NCI-H2081 treated with DMSO at 0.1 percent for 48 hours (cell line): Measurements from ENCODE around the gene PFDN5.
"Not testable (repeated sequence)": the region's sequence is repeated elsewhere in the genome, so short reads cannot be mapped to it uniquely, and the experiment has no call there.

Experiments
- DNase-seq: peaks from one replicate; lab custom pipeline; 2025; lab: John Stamatoyannopoulos, UW

PFDN5 gene

GRCh38 chr12:53287741-53288216 lies 7.6 kb upstream of the PFDN5 start:
- no peak for DNase-seq

DNA sequence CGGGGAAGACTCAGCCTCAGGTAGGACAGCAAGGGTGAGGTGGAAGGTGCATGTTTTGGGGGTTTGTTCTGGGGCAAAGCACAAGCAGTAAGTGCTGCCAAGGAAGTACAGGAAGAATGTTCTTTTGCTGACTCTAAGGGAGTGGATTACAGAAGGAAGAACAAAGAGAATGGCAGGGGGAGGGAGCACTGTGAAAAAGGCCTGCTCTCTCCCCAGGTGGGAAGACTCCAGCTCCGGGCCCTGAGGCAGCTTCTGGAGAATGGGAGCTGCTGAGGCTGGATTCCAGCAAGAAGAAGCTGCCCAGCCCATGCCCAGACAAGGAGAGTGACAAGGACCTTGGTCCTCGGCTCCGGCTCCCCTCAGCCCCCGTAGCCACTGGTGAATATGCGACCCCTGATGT lies 7.0 kb upstream of the PFDN5 start:
- no peak for DNase-seq

- no peak for DNase-seq
Measured at GRCh38 chr12:53289891-53290290, 5.5 kb upstream of the PFDN5 start.

- DNase-seq = no peak
Measured at GRCh38 chr12:53290661-53291060, 4.7 kb upstream of the PFDN5 start.

DNA sequence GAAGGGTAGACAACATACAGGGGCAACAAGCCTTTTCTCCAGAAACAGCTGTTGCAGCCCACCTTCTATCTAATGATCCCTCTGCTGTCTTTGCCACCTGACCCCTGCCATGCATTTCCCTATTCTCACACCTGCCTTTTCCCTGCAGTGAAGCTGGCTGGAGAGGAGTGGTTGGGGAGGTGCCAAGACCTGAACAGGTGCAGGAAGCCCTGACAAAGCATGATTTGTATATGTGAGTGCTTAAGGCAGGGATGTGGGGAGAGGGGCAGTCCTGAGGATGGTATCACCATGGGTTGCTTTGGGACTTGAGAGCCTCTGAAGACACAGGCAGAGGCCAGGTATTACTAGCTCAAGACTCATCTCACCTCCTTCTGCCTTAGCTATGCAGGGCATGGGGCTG lies 2.9 kb upstream of the PFDN5 start:
- peak; percentile 72 for DNase-seq

DNA sequence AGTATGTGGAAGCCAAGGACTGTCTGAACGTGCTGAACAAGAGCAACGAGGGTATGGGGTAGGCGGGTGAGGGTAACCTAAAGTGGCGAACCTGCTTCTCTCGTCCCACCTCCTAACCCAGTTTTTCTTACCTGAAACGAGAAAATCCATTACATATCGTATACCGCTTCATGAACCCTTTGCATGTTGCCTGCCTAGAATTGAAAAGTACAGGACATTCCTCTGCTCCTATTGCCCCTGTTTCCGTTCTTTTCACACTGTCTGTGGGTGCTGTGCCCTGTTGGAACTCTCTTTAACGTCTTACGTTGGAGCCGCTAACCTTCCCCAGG lies 513 bp downstream of the PFDN5 start:
- DNase-seq = no peak

GRCh38 chr12:53297106-53297505 lies 1.8 kb downstream of the PFDN5 start:
- DNase-seq = not testable (repeated sequence)

GRCh38 chr12:53298164-53298563 lies 2.8 kb downstream of the PFDN5 start:
- no peak for DNase-seq

DNA sequence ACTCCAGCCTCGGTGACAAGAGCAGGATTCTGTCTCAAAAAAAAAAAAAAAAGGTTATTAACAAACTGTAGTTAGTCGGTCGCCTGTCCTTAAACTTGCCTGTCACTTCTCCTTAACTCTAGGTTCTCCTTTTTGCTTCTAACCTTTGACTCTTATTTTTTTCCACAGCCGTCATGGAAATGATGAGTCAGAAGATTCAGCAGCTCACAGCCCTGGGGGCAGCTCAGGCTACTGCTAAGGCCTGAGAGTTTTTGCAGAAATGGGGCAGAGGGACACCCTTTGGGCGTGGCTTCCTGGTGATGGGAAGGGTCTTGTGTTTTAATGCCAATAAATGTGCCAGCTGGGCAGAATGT lies 3.7 kb downstream of the PFDN5 start:
- no peak for DNase-seq

GRCh38 chr12:53299454-53300180 lies 4.3 kb downstream of the PFDN5 start, which contains the start of gene MYG1:
MYG1 (plus strand) TSS chr12:53299695; CDS start chr12:53299738, 43 bp downstream.
- peak; percentile 58 for DNase-seq

- no peak for DNase-seq
Measured at GRCh38 chr12:53300187-53300586, 4.8 kb downstream of the PFDN5 start.

DNA sequence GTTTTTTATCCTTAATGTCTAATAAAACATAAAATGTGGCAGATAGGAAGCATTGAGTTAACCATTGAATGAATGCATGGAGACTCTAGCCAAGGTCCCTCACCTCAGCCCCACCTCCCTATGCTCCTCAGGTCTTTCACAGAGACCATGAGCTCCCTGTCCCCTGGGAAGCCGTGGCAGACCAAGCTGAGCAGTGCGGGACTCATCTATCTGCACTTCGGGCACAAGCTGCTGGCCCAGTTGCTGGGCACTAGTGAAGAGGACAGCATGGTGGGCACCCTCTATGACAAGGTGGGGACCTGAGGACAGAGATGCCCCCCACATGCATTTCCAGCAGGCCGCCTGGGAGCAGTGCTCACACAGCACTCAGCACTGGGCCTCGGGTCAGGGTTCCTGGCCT lies 7.6 kb downstream of the PFDN5 start:
- no peak for DNase-seq

GRCh38 chr12:53306826-53307225 lies 11.5 kb downstream of the PFDN5 start:
- no peak for DNase-seq

DNA sequence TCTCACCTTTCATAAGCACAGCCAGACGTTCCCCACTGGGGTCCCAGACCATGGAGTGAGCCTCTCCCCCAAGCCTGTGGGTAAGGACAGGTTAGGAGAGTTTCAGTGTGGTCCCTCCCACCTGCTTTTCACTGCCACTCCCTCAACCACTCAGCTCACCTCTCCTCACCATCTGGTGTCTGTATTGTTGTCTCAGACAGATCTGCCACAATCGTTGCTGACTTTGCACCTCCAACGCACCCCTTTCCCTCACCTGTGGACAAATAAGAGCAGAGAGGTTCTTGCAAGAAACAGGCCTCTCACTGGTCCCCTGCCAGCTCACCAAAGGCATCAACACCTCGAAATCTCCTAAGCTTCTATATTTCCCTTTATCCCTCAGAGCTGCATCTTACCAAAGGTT lies 12.9 kb downstream of the PFDN5 start:
- DNase-seq = no peak

GRCh38 chr12:53313996-53314395 lies 18.7 kb downstream of the PFDN5 start:
- DNase-seq = no peak

DNA sequence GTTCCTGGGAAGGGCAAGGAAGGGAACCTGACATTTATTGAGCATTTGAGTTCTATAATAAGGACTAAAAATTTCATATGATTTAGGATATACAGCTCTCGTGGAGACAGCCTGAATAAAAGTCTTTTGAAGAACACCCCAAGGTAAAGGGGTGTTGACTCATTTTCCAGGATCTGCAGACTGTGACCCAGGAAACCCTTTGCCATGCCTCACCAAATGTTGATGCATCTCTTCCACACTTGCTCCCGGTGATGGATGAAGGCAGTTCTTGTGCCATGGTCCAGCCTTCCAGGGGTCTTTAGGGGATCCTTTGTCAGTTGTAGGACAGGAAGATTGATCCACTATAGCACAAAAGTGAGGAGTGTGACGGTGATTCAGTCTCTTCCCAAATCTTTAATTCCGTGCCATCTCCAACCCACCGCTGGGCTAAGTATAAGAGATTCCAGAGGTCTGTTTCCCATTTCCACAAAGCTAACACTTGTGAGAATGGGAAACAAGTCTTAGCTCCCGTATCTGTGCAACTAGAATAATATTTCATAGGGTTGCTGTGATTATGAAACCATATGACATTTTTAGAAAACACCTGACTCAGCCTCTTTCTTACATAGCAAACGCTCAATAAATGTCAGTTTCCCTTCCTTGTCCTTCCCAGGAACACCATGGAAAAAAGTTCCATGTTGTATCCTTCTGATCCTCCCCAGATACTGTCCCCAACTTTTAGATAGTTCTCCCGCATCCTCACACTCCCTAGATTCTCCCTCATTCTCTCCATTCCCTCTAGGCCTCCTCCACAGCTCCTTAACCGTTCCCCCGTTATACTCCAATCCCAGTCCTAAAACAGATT lies 25.2 kb downstream of the PFDN5 start:
- DNase-seq = no peak

DNA sequence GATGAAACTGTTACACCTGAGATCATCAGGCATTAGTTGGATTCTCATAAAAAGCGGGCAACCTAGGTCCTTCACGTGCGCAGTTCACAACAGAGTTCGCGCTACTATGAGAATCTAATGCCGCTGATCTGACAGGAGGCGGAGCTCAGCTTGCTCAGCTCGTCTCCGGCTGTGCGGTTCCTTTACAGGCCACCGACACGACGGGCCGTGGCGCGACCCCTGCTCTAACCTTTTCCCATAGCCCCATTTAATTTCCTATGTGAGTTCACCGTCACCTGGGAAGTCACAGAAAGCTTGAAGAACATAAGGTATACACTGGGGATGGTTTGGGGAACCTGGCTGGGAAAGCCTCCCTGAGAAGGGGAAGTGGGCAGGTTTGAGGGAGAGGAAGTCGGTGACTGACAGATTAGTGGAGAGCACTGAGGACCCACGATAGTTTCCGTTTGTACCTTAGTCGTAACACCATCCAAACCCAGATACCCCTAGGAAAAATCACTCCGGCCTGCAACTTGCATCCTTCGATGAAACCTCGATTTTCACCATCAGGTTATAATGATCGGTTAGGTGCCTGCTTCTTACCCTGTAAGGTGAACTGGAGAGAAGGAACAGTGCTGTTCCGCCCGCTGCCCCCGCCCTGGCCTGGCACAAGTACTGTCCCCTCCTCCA lies 28.9 kb downstream of the PFDN5 start:
- DNase-seq = no peak

GRCh38 chr12:53324779-53325510 lies 29.6 kb downstream of the PFDN5 start:
- DNase-seq = peak; percentile 39

DNA sequence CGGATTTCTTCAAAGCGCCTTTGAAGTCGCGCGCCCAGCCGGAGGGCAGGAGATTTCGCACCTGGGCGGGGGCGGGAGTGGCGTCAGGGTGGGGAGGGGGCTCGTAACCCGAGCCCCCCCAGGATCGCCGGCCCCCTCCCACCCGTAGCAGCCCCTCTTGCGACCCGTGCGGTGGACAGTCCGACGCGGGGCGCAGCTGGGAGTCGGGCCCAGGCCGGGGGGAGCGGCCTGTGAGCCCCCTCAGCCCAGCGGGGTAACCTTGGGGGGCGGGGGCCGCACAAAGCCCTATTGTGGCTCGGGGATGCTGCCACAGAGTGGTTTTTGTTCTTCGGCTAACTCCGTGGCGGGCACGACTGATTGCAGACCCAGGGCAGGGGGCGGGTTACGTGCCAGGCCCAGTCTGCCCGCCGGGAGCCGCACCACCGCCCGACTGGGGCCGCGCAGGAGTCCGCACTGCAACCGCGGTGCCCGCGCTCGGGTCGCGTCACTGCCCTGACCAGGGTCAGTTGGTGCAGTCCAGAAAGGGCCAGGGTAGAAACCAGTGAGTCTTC lies 30.2 kb downstream of the PFDN5 start:
- DNase-seq = no peak

GRCh38 chr12:53326460-53327185 lies 31.3 kb downstream of the PFDN5 start:
- no peak for DNase-seq

- DNase-seq = no peak
Measured at GRCh38 chr12:53327435-53328042, 32.2 kb downstream of the PFDN5 start.
